ENCODE data around the gene MAGEB3.

DNA sequence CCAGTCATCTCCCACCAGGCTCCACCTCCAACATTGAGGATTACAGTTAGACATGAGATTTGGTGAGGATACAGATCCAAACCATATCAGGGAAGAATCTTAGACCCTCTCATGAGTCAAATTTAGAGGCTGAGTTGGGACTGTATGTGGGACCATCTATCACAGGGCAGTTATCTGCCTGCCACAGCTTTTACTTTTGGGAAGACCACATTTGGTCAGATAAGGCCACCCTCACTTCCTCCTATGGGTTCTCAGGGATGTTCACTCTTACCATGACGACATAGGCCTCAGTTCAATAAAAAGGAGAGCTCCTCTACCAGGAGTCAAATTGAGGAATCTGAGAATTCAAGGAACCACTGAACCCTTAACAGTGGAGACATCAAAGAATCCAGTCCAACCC is 13.0 kb upstream of the MAGEB3 start:
- TF ChIP-seq, protein P1, sequence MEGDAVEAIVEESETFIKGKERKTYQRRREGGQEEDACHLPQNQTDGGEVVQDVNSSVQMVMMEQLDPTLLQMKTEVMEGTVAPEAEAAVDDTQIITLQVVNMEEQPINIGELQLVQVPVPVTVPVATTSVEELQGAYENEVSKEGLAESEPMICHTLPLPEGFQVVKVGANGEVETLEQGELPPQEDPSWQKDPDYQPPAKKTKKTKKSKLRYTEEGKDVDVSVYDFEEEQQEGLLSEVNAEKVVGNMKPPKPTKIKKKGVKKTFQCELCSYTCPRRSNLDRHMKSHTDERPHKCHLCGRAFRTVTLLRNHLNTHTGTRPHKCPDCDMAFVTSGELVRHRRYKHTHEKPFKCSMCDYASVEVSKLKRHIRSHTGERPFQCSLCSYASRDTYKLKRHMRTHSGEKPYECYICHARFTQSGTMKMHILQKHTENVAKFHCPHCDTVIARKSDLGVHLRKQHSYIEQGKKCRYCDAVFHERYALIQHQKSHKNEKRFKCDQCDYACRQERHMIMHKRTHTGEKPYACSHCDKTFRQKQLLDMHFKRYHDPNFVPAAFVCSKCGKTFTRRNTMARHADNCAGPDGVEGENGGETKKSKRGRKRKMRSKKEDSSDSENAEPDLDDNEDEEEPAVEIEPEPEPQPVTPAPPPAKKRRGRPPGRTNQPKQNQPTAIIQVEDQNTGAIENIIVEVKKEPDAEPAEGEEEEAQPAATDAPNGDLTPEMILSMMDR (IDR thresholded peaks at IDR 0.05) = no peak
- no peak for TF ChIP-seq POLR2A (IDR thresholded peaks at IDR 0.05)
- TF ChIP-seq POLR2AphosphoS5 (IDR thresholded peaks at IDR 0.05) = no peak
- no peak for TF ChIP-seq EP300 (IDR thresholded peaks at IDR 0.05)

Measured in gastroesophageal sphincter (tissue), 3 donors.